ENCODE data around the gene SLC45A2. TPM values are rescaled to one million over a fixed set of nuclear protein-coding genes. Genes with fewer than 3 reads are reported as not detected.
"Not testable (repeated sequence)": the region's sequence is repeated elsewhere in the genome, so short reads cannot be mapped to it uniquely, and the experiment has no call there.

The SLC45A2 gene, protein sequence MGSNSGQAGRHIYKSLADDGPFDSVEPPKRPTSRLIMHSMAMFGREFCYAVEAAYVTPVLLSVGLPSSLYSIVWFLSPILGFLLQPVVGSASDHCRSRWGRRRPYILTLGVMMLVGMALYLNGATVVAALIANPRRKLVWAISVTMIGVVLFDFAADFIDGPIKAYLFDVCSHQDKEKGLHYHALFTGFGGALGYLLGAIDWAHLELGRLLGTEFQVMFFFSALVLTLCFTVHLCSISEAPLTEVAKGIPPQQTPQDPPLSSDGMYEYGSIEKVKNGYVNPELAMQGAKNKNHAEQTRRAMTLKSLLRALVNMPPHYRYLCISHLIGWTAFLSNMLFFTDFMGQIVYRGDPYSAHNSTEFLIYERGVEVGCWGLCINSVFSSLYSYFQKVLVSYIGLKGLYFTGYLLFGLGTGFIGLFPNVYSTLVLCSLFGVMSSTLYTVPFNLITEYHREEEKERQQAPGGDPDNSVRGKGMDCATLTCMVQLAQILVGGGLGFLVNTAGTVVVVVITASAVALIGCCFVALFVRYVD
- total RNA-seq = under 1 TPM; 0.15 to 0.16 TPM
- long read RNA-seq = 0 reads

DNA sequence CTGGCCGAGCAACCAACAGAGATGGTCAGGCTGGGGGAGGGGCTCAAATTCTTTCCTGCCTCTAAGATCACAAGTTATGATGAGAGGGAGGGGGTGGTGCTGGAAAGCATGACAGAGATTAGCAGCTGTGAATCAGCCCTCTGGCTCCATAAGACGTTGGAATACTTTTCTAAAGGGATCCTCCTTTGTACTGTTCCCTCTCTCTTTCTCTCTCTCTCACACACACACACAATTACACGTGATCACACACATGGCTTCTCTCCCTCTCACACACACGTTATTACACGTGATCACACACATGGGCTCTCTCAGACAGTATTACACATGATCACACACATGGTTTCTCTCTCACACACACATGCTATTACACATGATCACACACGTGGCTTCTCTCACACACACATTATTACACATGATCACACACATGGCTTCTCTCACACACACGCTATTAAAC lies at the start of gene SLC45A2:
SLC45A2 (minus strand) TSS at position 23 of the 454 bp plus-strand sequence. CDS start 110 bp downstream, outside the sequence.
- intact Hi-C loops (cut with DNase I) = no loop called here
- DNase-seq = no peak
- peak in 1 of 2 donors; percentile 23 for ATAC-seq

DNA sequence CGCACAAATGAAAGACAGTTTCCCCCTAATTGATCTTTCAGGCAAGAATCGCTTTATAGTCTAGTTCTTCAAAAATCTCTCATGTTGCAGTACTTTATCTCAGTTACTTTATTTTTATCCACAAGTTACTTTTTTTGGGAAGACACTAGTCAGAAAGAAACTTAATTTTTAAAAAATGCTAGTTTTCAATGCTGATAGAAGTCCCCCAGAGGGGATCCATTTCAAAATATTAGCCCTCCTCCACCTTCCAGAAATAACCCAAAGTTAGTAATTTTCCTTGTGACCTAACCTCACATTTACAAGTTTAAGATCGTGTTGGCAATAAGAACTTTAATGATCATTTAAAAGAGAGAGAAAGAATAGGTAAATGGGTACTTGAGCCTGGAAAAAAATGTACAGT lies 47.5 kb upstream of the SLC45A2 start:
- ATAC-seq (no peak), DNase-seq (no peak)
- intact Hi-C loops (cut with DNase I) = no loop called here

DNA sequence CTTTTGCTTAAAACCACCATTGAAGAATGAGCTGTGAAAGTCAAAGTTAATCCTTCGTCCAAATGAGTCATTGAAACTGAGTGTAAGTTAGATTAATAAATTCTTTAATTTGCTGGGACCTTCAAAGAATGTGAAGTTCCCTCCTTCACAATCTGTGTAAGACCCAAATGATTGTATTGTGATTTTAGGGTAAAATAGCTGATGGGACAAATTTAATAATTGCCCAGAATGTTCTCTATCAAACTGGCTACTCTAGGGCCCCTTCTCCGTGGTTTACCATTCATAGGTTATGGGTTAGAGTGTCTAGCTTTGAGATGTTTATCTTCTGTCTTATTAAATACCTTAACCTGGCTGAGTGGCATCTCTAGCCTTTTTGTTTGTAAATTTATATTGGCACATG lies 46.6 kb upstream of the SLC45A2 start:
- DNase-seq (no peak), ATAC-seq (no peak)
- intact Hi-C loops (cut with DNase I) = no loop called here

DNA sequence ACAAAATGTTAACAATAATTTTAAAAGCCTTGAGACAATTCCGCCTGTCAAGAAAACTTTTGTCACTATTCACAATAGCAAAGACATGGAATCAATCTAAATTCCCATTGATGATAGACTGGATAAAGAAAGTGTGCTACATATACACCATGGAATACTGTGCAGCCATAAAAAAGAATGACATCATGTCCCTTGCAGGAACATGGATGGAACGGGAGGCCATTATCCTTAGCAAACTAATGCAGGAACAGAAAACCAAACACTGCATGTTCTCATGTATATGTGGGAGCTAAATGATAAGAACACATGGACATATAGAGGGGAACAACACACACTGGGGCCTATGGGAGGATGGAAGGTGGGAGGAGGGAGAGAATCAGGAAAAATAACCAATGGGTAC lies 46.1 kb upstream of the SLC45A2 start:
- ATAC-seq; DNase-seq; intact Hi-C loops (cut with DNase I): not testable (repeated sequence)

DNA sequence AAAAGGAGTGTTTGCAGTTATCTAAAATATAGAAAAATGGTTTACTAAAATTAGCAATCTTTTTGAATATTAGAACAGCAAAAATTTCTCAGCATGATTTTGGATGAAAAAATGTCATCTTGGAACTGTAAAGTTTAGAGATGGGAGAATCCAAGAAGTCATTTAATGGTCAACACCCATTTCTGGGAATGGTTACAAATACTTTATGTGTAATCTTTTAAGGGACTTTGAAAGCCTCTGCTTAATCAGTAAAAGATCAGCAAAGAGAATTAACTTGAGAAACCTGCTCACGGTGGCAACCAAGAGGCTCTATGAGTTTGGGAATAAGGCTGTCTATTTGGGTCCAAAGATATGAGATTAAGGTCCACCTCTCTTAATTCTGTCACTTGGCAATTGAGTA lies 45.6 kb upstream of the SLC45A2 start:
- intact Hi-C loops (cut with DNase I) = no loop called here
- no peak for ATAC-seq
- no peak for DNase-seq

DNA sequence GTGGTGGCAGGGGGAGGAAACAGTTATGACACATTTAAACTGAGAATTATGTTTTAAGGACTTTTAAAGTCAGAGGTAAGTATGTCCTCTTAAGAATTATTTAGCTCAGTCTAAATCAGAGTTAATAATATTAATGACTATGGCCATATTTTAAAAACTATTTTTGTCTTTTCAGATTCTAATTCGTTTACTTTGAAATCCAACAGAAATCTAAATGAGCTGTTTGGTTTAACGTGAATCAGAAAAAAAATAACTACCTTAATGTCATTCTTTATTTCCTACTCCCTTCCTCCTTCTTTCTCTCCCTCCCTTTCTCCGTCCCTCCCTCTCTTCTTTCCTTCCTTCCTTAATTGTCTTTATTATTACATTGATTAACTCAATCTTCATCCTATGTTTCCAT lies 43.9 kb upstream of the SLC45A2 start:
- ATAC-seq (no peak), DNase-seq (no peak)
- intact Hi-C loops (cut with DNase I) = no loop called here

DNA sequence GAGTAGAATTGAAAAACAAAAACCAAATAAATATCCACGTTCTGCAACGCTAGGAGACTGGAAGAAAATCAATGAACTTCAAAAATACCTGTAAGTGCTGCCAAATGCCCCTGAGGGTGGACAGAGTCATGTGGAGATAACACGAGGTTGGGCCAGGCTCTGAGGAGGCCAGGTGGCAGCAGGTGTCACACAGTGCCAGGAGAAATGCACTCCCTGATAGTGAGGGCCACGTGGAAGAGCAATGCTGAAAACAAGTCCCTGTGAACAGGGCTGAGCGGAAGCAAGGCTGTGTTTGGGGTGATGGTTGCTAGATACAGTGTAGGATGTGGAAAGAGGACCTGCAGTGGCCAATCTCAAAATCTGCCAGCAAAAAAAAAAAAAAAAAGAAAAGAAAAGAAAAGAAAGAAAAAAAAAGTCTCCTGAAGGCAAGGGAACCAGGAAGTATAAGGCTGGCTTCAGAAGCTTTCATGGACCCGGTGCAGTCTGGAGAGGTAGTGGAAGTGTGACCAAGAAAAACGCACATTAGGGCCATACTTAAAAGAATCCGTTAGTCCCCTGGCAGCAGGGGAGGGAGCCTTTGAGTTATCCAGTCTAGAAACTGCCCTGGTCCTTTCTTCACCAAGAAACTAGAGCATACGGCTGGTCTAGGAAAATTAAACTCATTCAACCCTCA lies 41.7 kb upstream of the SLC45A2 start:
- intact Hi-C loops (cut with DNase I) = no loop called here
- no peak for ATAC-seq
- DNase-seq = no peak

DNA sequence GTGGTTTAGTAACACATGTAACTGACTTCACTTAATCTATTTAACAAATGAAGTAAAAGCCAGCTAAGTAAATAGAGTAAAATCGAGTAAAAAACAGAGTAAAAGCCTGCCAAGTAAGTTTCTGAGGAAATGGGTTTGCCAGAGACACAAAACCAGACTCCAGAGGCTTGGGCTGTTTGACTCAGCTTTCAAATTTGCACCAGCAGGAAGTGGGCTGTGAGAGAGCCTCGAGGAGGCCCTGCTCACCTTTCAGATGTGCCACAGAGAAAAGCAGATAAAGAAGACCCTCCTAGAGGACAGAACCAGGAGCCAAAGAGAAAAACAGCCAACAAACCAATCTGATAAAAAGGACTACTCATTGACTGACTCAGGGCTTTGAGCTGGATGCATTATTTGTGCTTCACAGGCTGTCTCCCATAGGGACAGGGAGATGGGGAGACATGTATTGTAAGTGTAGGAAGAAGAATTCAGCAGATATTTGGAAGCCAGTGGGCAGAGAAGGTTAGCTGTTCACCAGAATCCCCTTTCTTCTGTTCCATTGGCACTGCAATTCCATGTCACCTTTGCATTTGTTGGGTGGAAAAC lies 37.7 kb upstream of the SLC45A2 start:
- DNase-seq (no peak), ATAC-seq (peak in 1 of 2 donors; percentile 70)
- intact Hi-C loops (cut with DNase I) = no loop called here

DNA sequence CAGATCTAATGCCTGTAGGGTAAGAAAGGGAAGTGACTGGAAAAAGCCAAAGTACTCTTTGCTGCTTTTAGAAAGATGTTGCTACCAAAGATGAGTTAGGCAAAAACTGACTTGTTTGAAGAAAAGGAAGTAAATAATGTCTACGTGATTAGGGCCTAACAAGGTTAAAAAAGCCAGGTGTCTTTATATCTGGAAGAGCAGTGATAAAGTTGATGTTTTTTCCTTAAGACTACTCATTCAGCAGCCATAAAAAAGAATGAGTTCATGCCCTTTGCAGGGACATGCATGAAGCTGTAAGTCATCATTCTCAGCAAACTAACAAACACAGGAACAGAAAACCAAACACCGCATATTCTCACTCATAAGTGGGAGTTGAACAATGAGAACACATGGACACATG lies 36.8 kb upstream of the SLC45A2 start:
- ATAC-seq = no peak
- intact Hi-C loops (cut with DNase I) = no loop called here
- no peak for DNase-seq

DNA sequence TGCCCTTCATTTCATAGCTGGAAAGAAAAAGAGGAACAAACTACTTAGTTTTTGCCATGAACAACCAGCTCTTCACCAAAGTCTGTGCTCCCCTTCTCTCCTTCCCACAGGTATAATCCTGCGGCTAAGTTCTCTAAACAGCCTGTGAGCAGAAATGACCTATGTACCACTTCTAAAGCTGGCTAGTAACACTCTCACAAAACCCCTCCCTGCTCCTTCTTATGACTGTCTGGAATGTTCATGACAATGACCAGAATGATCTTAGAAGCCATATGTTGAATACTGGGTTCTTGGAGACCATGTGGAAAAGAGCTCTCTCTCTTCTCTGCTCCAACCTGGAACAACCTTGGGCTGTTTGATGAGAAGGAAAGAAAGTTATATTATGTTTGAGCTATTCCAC lies 36.2 kb upstream of the SLC45A2 start:
- intact Hi-C loops (cut with DNase I) = no loop called here
- ATAC-seq = no peak
- no peak for DNase-seq

DNA sequence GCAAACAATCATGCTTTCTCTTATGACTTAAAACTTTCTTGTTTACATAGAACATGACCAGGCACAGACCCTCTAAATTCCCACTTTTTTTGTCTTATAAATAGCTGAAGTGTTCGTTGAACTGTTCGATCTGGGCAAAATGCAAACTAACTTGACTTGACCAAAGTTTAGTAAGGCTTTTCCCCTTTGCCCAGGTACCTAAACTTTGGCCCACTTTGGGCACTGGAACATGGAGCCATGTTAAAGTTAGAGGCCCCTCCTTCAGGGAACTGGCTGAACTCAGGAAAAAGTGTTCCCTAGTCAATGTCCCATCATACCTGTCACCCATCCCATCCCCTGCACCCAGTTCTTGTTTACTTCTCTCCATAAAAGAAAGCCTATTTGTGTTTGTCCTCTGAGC lies 32.8 kb upstream of the SLC45A2 start:
- DNase-seq (no peak), ATAC-seq (no peak)
- intact Hi-C loops (cut with DNase I) = no loop called here

DNA sequence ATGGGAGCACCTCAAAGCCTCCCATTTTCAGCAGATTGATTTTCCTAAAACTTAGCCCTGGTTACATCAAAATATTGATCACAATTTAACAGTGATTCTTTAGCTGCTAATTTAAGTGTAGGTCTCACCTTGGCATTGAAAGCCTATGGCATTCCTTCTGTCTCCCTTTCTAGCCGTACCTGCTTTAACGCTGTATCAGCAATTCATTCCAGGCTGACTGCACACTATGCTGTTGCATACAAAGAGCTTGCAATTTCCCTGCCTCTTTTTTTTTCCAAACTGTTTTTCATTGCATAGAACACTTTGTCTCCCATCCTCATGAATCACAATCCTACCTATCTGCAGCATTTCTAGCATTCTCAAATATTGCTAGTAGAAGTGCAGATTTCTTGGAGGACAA lies 32.3 kb upstream of the SLC45A2 start:
- ATAC-seq (no peak), DNase-seq (no peak)
- intact Hi-C loops (cut with DNase I) = no loop called here

DNA sequence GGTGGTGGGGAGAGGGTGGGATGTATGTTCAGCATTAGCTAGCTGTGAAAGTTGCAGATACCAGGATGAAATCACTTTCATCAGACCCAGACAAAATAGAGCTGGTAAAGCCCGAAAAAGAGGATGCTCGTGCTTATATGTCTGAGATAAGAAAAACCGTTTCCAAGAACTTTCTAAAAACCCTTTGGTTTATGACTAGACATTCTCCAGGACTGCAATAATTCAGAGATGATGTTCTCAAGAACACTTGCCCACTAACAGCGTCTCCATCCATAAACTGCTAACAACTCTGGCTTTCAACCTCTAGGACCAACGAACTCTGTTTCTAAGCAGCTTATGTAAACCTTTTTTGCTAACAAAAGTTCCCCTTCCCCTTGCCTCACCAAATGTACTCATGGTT lies 31.7 kb upstream of the SLC45A2 start:
- DNase-seq (no peak), ATAC-seq (no peak)
- intact Hi-C loops (cut with DNase I) = no loop called here

DNA sequence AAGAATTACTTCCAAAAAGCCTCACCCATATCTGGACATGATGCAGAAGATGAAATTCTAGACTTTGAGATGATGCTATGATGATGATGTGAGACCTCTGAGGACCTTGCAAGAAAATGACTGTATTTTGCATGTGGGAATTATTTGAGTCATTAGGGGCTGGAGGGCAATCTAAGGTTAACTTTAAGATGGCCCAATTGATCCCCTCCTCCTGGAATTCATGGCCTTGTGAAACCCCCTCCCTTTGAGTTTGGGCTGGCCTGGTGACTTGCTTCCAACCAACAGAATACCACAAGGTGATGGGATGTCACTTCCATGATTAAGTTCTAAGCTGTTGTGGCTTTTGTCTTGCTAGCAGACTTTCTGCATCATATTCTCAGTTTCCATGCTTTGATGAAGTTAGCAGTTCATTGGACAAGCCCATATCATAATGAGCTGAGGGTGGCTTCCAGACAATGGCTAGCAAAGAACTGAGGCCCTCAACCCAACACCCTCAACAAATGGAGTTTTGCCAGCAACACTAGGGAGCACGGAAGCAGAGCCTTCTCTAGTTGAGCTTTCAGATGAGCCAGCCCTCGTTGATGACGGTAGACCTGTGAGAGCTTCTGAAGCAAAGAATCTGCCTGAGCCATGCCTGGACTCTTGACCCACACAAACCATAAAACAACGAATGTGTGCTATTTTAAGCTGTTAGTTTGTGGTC lies 30.8 kb upstream of the SLC45A2 start:
- ATAC-seq (no peak), DNase-seq (no peak)
- intact Hi-C loops (cut with DNase I) = no loop called here

DNA sequence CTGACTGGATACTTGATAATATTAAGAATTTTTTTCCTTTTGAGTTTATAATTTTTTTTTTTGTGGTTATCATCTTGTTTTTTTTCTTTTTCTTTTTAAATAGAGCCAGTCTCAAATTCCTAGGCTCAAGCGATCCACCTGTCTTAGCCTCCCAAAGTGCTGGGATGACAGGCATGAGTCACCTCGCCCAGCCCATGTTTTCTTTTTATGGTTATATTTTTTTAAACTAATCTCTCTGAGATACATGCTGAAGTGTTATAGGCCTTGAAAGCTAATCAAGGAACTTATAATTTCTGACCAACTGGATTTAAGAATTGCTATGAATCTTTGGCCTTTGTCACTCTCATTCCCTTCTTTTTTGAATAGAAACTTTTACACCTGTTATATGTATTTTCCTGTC lies 30.1 kb upstream of the SLC45A2 start:
- DNase-seq (no peak), ATAC-seq (no peak)
- intact Hi-C loops (cut with DNase I) = no loop called here

DNA sequence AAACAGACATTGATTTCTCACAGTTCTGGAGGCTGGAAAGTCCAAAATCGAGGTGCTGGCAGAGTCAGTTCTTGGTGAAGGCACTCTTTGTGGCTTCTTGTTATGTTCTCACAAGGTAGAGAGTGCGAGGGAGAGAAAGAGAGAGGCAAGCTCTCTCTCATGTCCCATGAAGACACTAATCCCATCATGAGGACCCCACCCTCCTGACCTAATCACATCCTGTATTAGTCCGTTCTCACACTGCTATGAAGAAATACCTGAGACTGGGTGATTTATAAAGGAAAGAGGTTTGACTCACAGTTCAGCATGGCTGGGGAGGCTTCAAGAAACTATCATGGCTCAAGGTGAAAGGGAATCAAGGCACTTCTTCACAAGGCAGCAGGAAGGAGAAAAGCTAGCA lies 29.1 kb upstream of the SLC45A2 start:
- DNase-seq = no peak
- ATAC-seq = no peak
- intact Hi-C loops (cut with DNase I) = no loop called here

DNA sequence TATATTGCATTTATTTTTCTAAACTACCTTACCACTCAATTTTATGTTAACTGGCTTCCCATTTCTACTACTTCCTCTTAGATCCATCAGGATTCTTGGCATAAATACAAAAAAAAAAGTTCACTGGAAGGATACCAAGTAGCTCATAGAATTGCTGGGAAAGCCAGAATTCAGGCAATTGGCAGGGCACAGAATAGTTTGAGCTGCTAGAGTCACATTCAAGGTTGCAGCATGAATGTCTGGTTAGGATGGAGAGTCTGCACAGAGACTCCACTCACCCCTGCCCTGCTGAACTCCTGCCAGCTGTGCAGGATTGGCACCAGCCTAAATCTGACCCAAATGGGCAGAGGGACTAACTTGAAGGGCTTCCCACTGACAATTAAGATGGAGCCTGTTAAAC lies 28.3 kb upstream of the SLC45A2 start:
- ATAC-seq (no peak), DNase-seq (no peak)
- intact Hi-C loops (cut with DNase I) = no loop called here

DNA sequence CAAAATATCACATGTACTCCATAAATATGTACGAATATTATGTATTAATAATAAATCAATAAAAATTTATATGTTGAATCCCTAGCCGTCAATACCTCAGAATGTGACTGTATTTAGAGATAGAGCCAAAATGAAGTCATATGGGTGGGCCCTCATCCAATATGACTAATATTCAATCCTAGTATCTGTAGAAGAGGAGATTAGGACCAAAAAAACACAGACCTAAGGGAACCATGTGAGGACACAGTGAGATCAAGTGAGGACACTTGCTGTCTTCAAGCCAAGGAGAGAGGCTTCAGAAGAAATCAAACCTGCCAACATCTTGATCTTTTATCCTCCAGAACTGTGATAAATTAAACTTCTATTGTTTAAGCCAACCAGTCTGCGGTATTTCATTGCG lies 27.0 kb upstream of the SLC45A2 start:
- intact Hi-C loops (cut with DNase I) = no loop called here
- DNase-seq = no peak
- ATAC-seq = no peak

DNA sequence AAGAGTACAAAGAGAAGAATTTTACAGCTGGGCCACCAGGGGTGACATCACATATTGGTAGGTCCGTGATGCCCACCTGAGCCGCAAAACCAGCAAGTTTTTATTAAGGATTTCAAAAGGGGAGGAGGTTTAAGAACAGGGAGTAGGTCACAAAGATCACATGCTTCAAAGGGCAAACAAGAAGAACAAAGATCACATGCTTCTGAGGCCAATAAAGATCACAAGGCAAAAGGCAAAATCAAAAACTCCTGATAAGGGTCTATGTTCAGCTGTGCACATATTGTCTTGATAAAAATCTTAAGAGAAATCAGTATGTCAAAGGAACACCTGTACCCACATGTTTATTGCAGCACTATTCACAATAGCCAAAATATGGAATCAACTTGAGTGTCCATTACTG lies 25.7 kb upstream of the SLC45A2 start:
- DNase-seq; ATAC-seq; intact Hi-C loops (cut with DNase I): not testable (repeated sequence)
